HEK293T (cell line): Measurements from ENCODE around the gene RBL2.
"Not testable (repeated sequence)": the region's sequence is repeated elsewhere in the genome, so short reads cannot be mapped to it uniquely, and the experiment has no call there.

Source experiments
- CTCF ChIA-PET: fragments of 350-600 bp; formaldehyde crosslinking; extraction: SDS; loops from one replicate; lab custom pipeline; 2021; ENCODE audit warnings: antibody characterized with exemption, inconsistent platforms; lab: Yijun Ruan, JAX
- POLR2A ChIA-PET: fragments of 350-600 bp; formaldehyde crosslinking; extraction: SDS; loops from one replicate; lab custom pipeline; 2020; ENCODE audit warnings: antibody characterized with exemption, inconsistent platforms; lab: Yijun Ruan, JAX
- DNase-seq: peaks from one replicate; pipeline ENCODE4 v3.0.0; 2012; ENCODE audit warnings: mixed read lengths; ENCODE audit errors: extremely low spot score
- ARNT ChIP-seq: fragments of 450-650 bp; IDR thresholded peaks from 2 replicates; pipeline ENCODE4 v1.6.1; 2017; ENCODE audit warnings: mild to moderate bottlenecking
- BHLHE40 ChIP-seq: fragments of 450-650 bp; IDR thresholded peaks from 2 replicates; pipeline ENCODE4 v1.6.1; 2016; ENCODE audit warnings: mild to moderate bottlenecking, moderate library complexity, borderline replicate concordance
- CTBP1 ChIP-seq: fragments of 450-650 bp; IDR thresholded peaks from 2 replicates; pipeline ENCODE4 v1.6.1; 2016; ENCODE audit warnings: borderline replicate concordance
- ELF4 ChIP-seq: fragments of 450-650 bp; IDR thresholded peaks from 2 replicates; pipeline ENCODE4 v1.6.1; 2017; ENCODE audit warnings: antibody characterized with exemption
- FOXA1 ChIP-seq: fragments of 450-650 bp; IDR thresholded peaks from 2 replicates; pipeline ENCODE4 v1.6.1; 2016; ENCODE audit warnings: mild to moderate bottlenecking
- FOXK2 ChIP-seq: fragments of 450-650 bp; IDR thresholded peaks from 2 replicates; pipeline ENCODE4 v1.6.1; 2016; ENCODE audit warnings: mild to moderate bottlenecking
- FOXM1 ChIP-seq: fragments of 450-650 bp; IDR thresholded peaks from 2 replicates; pipeline ENCODE4 v1.6.1; 2017; ENCODE audit warnings: mild to moderate bottlenecking, borderline replicate concordance
- HDGF ChIP-seq: fragments of 450-650 bp; IDR thresholded peaks from 2 replicates; pipeline ENCODE4 v1.6.1; 2017; ENCODE audit warnings: antibody characterized with exemption, borderline replicate concordance
- L3MBTL2 ChIP-seq: fragments of 450-650 bp; conservative IDR thresholded peaks from 2 replicates; pipeline ENCODE4 v1.6.1; 2016; ENCODE audit warnings: mild to moderate bottlenecking
- LEF1 ChIP-seq: fragments of 450-650 bp; IDR thresholded peaks from 2 replicates; pipeline ENCODE4 v1.6.1; 2017; ENCODE audit warnings: mild to moderate bottlenecking, borderline replicate concordance
- NFRKB ChIP-seq: fragments of 450-650 bp; IDR thresholded peaks from 2 replicates; pipeline ENCODE4 v1.6.1; 2016; ENCODE audit warnings: mild to moderate bottlenecking, moderate library complexity
- SP1 ChIP-seq: fragments of 450-650 bp; IDR thresholded peaks from 2 replicates; pipeline ENCODE4 v1.6.1; 2017
- SUZ12 ChIP-seq: fragments of 450-650 bp; IDR thresholded peaks from 2 replicates; pipeline ENCODE4 v1.6.1; 2016; ENCODE audit warnings: mild to moderate bottlenecking
- TARDBP ChIP-seq: fragments of 450-650 bp; IDR thresholded peaks from 2 replicates; pipeline ENCODE4 v1.6.1; 2016
- ZNF384 ChIP-seq: fragments of 450-650 bp; IDR thresholded peaks from 2 replicates; pipeline ENCODE4 v1.6.1; 2016
- TF ChIP-seq, protein P1 (sequence below): fragments of 450-650 bp; IDR thresholded peaks from 2 replicates; pipeline ENCODE4 v1.6.1; 2016

The RBL2 gene

GRCh38 chr16:53510704-53511070 lies 76.4 kb downstream of the RBL2 start:
- TF ChIP-seq CTBP1 (no peak), FOXK2 (no peak), ZNF384 (no peak), ARNT (no peak), FOXM1 (no peak), HDGF (no peak), L3MBTL2 (no peak)
- no peak for DNase-seq
- ChIA-PET CTCF (interaction anchor here (1.0 kb wide), 2 partner anchors 8 to 21 kb away, joined by 4 to 6 read pairs; no protein-coding TSS in a partner anchor), POLR2A (interaction anchor here (1.0 kb wide), 1 partner anchor 77 kb away, joined by 4 read pairs; the partner anchor contains the start of gene RBL2)

DNA sequence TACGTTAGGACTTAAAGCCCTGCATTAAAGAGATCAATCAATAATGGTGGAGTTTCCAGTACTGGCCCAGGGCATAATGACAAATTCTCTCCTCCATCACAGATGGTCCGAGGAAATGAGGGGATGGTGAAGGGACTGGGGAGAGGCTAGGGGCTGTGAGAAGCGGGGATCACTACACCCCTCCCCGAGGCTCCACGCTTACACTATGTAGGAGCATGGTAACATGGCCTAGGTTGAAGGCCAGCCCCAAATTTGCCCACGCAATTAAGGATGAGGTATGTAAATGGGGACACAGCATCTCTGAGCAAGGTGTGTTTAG lies 76.8 kb downstream of the RBL2 start:
- TF ChIP-seq FOXM1 (no peak), FOXK2 (no peak), HDGF (no peak), CTBP1 (no peak), NFRKB (no peak), SUZ12 (no peak), ZNF384 (no peak), BHLHE40 (no peak), TARDBP (no peak), FOXA1 (no peak), L3MBTL2 (no peak), ARNT (no peak), SP1 (no peak), LEF1 (no peak), ELF4 (no peak)
- TF ChIP-seq, protein P1, sequence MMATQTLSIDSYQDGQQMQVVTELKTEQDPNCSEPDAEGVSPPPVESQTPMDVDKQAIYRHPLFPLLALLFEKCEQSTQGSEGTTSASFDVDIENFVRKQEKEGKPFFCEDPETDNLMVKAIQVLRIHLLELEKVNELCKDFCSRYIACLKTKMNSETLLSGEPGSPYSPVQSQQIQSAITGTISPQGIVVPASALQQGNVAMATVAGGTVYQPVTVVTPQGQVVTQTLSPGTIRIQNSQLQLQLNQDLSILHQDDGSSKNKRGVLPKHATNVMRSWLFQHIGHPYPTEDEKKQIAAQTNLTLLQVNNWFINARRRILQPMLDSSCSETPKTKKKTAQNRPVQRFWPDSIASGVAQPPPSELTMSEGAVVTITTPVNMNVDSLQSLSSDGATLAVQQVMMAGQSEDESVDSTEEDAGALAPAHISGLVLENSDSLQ = no peak
- ChIA-PET POLR2A (no interaction called here), CTCF (no interaction called here)
- no peak for DNase-seq

DNA sequence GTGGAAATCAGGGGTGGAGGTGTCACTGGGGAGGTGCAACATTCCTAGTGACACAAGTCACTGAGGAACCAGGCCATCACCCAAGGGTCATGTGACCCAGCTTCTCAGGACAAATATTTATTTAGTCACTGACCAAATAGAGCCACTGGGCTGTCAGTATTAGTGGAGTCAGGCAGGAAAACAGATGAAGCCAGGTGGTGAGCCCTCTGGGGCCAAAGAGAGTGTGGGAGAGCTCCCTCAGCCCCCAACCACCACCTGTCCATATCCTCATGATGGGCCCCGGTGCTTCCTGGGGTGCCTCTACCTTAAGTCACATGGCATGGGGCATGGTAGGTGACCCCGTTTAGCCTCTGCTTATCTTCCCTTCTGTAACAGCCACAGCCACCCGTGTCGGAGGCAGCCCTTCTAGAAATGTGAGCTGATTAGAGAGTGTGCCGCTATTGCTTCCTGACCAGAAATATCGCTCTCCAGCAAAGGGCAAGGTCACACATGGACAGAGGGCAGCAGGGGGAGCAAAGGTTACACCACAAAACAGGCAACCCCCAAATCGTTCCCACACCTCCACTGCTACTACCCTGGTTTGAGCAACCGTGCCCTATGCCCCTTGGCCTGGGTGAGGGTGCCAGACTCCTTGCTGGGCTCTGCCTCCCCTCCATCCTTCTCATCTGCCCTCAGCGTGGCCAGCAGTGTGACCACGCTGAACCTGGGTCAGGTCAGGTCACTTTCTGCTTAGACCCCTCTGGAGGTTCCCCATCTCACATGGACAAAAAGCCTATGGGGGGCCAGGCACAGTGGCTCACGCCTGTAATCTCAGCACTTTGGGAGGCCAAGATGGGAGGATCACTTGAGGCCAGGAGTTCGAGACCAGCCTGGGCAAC lies 77.4 kb downstream of the RBL2 start:
- ChIA-PET POLR2A (no interaction called here), CTCF (no interaction called here)
- TF ChIP-seq BHLHE40 (no peak), TARDBP (no peak), HDGF (no peak), L3MBTL2 (no peak), ELF4 (no peak), FOXM1 (no peak), SP1 (no peak), LEF1 (no peak), ARNT (no peak), SUZ12 (no peak), FOXK2 (no peak), NFRKB (no peak), ZNF384 (no peak), FOXA1 (no peak)
- TF ChIP-seq, protein P1 = no peak
- no peak for DNase-seq

GRCh38 chr16:53512795-53513194 lies 78.5 kb downstream of the RBL2 start:
- CTCF ChIA-PET, DNase-seq, POLR2A ChIA-PET: not testable (repeated sequence)

DNA sequence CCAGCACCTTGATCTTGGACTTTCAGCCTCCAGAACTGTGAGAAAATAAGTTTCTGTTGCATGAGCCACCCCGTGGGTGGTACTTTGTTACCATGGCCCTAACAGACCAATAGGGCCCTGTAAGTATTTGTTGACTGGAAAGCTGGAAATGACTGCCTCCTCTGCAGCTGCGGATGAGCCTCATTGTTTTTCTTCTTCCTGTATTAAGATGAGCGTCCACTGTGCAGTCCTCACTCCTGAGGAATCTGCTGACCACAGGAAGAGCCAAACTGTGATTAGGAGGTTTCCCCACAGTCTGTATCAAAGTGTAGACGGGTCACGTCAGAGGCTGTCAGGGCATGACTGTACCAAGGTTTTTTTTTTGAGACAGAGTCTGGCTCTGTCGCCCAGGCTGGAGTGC lies 81.0 kb downstream of the RBL2 start:
- ChIA-PET POLR2A (no interaction called here), CTCF (no interaction called here)
- no peak for DNase-seq
- TF ChIP-seq FOXK2 (no peak), ZNF384 (no peak), HDGF (no peak), SP1 (no peak), FOXA1 (no peak)

GRCh38 chr16:53515811-53516210 lies 81.5 kb downstream of the RBL2 start:
- no peak for DNase-seq
- ChIA-PET POLR2A (no interaction called here), CTCF (no interaction called here)

More at GRCh38 chr16:53515811-53516210, 81.5 kb downstream of the RBL2 start:
- TF ChIP-seq ARNT = no peak
- no peak for TF ChIP-seq FOXM1
- TF ChIP-seq HDGF = no peak
- no peak for TF ChIP-seq ELF4
- TF ChIP-seq SP1 = no peak
- TF ChIP-seq FOXK2 = no peak
- no peak for TF ChIP-seq SUZ12
- TF ChIP-seq NFRKB = no peak
- no peak for TF ChIP-seq ZNF384
- TF ChIP-seq TARDBP = no peak
- no peak for TF ChIP-seq LEF1
- TF ChIP-seq BHLHE40 = no peak
- TF ChIP-seq, protein P1 = no peak
- no peak for TF ChIP-seq L3MBTL2
- TF ChIP-seq CTBP1 = no peak
- no peak for TF ChIP-seq FOXA1
